ENCODE measurements around the gene ETS2. TPM values are rescaled to one million over a fixed set of nuclear protein-coding genes. Genes with fewer than 3 reads are reported as not detected.

Gene ETS2
- total RNA-seq, 1 donor from 2014 or later = 40.3 TPM

DNA sequence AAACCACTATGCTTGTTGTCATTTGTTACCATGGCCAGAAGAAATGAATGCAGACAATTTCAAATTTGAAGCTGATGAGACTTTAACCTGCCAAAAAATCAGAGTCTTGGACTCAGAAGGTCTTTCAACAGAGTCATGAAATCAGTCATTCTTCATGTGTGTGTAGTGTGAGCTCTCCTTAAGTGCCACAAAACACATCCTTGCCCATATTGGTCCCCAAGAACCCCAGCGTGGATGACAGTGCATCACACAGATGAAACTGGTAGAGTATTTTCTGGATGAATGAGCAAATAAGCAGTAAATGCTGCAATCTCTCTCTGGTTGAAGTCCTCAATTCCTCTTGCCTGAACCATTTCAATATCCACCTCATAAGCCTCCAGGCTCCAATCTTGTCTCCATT, 28.7 kb upstream of the ETS2 start:
- Mint-ChIP-seq H3K27me3 (ENCODE audit: low read depth, unreplicated experiment) (no peaks in the 10 kb centered on the region), H3K36me3 (ENCODE audit: low read depth, unreplicated experiment) (peaks cover 3% of the 10 kb centered on the region), H3K27ac (ENCODE audit: unreplicated experiment) (no peak overlapping the region), H3K9me3 (ENCODE audit: unreplicated experiment) (peaks cover 20% of the 10 kb centered on the region), H3K4me3 (ENCODE audit: unreplicated experiment) (no peak overlapping the region), H3K4me1 (ENCODE audit: low read depth, unreplicated experiment) (peaks cover 16% of the 10 kb centered on the region)
- Histone ChIP-seq H3K4me1 (ENCODE audit: insufficient read depth, low read length) (peaks cover 20% of the 10 kb centered on the region), H3K9me3 (ENCODE audit: insufficient read depth, low read depth, low read length) (peaks cover 7% of the 10 kb centered on the region), H3K27me3 (ENCODE audit: insufficient read depth, low read length) (no peaks in the 10 kb centered on the region), H3K79me2 (ENCODE audit: insufficient read depth, low read length) (no peaks in the 10 kb centered on the region), H3K27ac (ENCODE audit: low read depth, low read length) (no peak overlapping the region), H3K4me3 (ENCODE audit: insufficient read depth, low read depth, low read length) (no peak overlapping the region), H2AFZ (ENCODE audit: low read depth, low read length) (no peak overlapping the region), H4K20me1 (ENCODE audit: insufficient read depth, low read length) (no peaks in the 10 kb centered on the region), H3K4me2 (ENCODE audit: low read length) (no peak overlapping the region), H3K36me3 (ENCODE audit: insufficient read depth, low read length) (no peaks in the 10 kb centered on the region), H3K9ac (ENCODE audit: low read length) (no peak overlapping the region)
- TF ChIP-seq EZH2 (IDR thresholded peaks at IDR 0.05; ENCODE audit: insufficient read depth, low read length) = no peak
- TF ChIP-seq, protein P1, sequence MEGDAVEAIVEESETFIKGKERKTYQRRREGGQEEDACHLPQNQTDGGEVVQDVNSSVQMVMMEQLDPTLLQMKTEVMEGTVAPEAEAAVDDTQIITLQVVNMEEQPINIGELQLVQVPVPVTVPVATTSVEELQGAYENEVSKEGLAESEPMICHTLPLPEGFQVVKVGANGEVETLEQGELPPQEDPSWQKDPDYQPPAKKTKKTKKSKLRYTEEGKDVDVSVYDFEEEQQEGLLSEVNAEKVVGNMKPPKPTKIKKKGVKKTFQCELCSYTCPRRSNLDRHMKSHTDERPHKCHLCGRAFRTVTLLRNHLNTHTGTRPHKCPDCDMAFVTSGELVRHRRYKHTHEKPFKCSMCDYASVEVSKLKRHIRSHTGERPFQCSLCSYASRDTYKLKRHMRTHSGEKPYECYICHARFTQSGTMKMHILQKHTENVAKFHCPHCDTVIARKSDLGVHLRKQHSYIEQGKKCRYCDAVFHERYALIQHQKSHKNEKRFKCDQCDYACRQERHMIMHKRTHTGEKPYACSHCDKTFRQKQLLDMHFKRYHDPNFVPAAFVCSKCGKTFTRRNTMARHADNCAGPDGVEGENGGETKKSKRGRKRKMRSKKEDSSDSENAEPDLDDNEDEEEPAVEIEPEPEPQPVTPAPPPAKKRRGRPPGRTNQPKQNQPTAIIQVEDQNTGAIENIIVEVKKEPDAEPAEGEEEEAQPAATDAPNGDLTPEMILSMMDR (IDR thresholded peaks at IDR 0.05; ENCODE audit: insufficient read depth, low read depth, low read length) = no peak
- no peak for DNase-seq (ENCODE audit: low read depth)
- FAIRE-seq = no peak

GRCh38 chr21:38777531-38777930, 28.2 kb upstream of the ETS2 start:
- Histone ChIP-seq H3K9ac (ENCODE audit: low read length) (no peak overlapping the region), H4K20me1 (ENCODE audit: insufficient read depth, low read length) (no peaks in the 10 kb centered on the region), H3K79me2 (ENCODE audit: insufficient read depth, low read length) (no peaks in the 10 kb centered on the region), H3K27me3 (ENCODE audit: insufficient read depth, low read length) (no peaks in the 10 kb centered on the region), H2AFZ (ENCODE audit: low read depth, low read length) (no peak overlapping the region), H3K4me3 (ENCODE audit: insufficient read depth, low read depth, low read length) (no peak overlapping the region), H3K4me1 (ENCODE audit: insufficient read depth, low read length) (peaks cover 20% of the 10 kb centered on the region), H3K27ac (ENCODE audit: low read depth, low read length) (no peak overlapping the region), H3K4me2 (ENCODE audit: low read length) (no peak overlapping the region), H3K36me3 (ENCODE audit: insufficient read depth, low read length) (no peaks in the 10 kb centered on the region), H3K9me3 (ENCODE audit: insufficient read depth, low read depth, low read length) (peaks cover 7% of the 10 kb centered on the region)
- no peaks in the 10 kb centered on the region for H3K27me3 Mint-ChIP-seq (ENCODE audit: low read depth, unreplicated experiment)
- FAIRE-seq (no peak), DNase-seq (ENCODE audit: low read depth) (no peak)
- peaks cover 16% of the 10 kb centered on the region for H3K4me1 Mint-ChIP-seq (ENCODE audit: low read depth, unreplicated experiment)
- H3K9me3 Mint-ChIP-seq (ENCODE audit: unreplicated experiment) = peaks cover 25% of the 10 kb centered on the region
- H3K36me3 Mint-ChIP-seq (ENCODE audit: low read depth, unreplicated experiment) = peaks cover 3% of the 10 kb centered on the region
- H3K27ac Mint-ChIP-seq (ENCODE audit: unreplicated experiment) = no peak overlapping the region
- no peak for TF ChIP-seq EZH2 (IDR thresholded peaks at IDR 0.05; ENCODE audit: insufficient read depth, low read length)
- no peak overlapping the region for H3K4me3 Mint-ChIP-seq (ENCODE audit: unreplicated experiment)

GRCh38 chr21:38780879-38781278, 24.9 kb upstream of the ETS2 start:
- no peaks in the 10 kb centered on the region for H3K79me2 ChIP-seq (ENCODE audit: insufficient read depth, low read length)
- Mint-ChIP-seq H3K36me3 (ENCODE audit: low read depth, unreplicated experiment) (peaks cover 3% of the 10 kb centered on the region), H3K27ac (ENCODE audit: unreplicated experiment) (no peak overlapping the region), H3K4me3 (ENCODE audit: unreplicated experiment) (no peak overlapping the region), H3K27me3 (ENCODE audit: low read depth, unreplicated experiment) (no peaks in the 10 kb centered on the region), H3K9me3 (ENCODE audit: unreplicated experiment) (peaks cover 27% of the 10 kb centered on the region), H3K4me1 (ENCODE audit: low read depth, unreplicated experiment) (no peaks in the 10 kb centered on the region)
- no peak overlapping the region for H3K27ac ChIP-seq (ENCODE audit: low read depth, low read length)
- no peaks in the 10 kb centered on the region for H4K20me1 ChIP-seq (ENCODE audit: insufficient read depth, low read length)
- FAIRE-seq (no peak), DNase-seq (ENCODE audit: low read depth) (no peak)
- no peak overlapping the region for H3K9ac ChIP-seq (ENCODE audit: low read length)
- H3K4me2 ChIP-seq (ENCODE audit: low read length) = no peak overlapping the region
- no peaks in the 10 kb centered on the region for H3K27me3 ChIP-seq (ENCODE audit: insufficient read depth, low read length)
- no peaks in the 10 kb centered on the region for H3K4me1 ChIP-seq (ENCODE audit: insufficient read depth, low read length)
- no peaks in the 10 kb centered on the region for H3K36me3 ChIP-seq (ENCODE audit: insufficient read depth, low read length)
- no peak for TF ChIP-seq EZH2 (IDR thresholded peaks at IDR 0.05; ENCODE audit: insufficient read depth, low read length)
- TF ChIP-seq, protein P1 (IDR thresholded peaks at IDR 0.05; ENCODE audit: insufficient read depth, low read depth, low read length) = no peak
- peaks cover 12% of the 10 kb centered on the region for H3K9me3 ChIP-seq (ENCODE audit: insufficient read depth, low read depth, low read length)
- H2AFZ ChIP-seq (ENCODE audit: low read depth, low read length) = no peak overlapping the region
- no peak overlapping the region for H3K4me3 ChIP-seq (ENCODE audit: insufficient read depth, low read depth, low read length)

All from astrocyte (in vitro differentiated cells and primary cell).